Kidney tubule cell (primary cell): ENCODE data around the gene IRF2.
"Not testable (repeated sequence)": the region's sequence is repeated elsewhere in the genome, so short reads cannot be mapped to it uniquely, and the experiment has no call there.

Experiments used
- DNase-seq: peaks from one replicate; pipeline ENCODE4 v3.0.0-alpha.2; 2018; ENCODE audit warnings: low spot score

The IRF2 gene

DNA sequence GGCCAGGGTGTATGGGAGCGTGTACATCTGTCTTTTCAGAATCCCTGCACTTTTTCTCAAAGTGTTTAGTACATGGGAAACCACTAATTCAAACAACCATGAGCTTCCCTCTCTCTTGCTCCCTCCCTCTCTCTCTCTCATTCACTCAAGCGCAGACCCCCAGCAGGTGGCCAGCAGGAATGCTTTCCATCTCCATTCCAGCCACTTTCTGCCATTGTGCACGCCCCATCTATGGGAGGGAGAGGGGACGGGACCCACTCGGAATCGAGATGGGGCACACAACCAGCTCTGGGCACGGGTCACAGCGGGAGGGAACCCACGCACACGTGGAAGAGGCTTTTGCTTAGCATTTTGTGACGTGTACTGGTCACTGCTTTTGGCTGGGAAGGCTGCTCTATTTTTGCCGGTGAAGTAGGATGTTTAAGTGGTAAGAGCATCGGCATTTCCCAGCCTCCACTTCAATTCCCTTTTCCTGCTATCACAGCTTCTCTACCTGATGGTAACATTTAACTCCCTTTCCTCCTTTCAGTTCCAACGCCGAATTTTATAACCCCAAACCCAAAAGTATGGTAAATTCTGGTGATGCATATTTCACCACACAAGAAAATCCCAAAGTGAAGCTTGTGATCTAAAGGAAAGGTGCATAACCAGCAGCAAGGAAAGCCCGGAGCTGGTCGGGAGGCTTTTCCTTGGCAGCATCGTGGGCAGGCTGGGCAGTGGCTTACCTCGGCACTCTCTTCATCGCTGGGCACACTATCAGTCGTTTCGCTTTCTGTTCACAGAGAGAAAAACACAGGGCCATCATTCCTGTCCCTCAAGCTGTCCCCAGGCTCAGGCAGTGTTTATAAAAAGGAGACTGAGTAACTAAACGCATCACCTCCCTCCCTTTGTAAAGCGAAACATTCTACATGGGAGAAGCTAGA is 84.1 kb downstream of the IRF2 start:
- DNase-seq: no peak

- DNase-seq: no peak
Observed at GRCh38 chr4:184388106-184388505, 86.2 kb downstream of the IRF2 start.

- no peak for DNase-seq
Observed at GRCh38 chr4:184387351-184387750, 87.0 kb downstream of the IRF2 start.

- DNase-seq: peak; percentile 38
Observed at GRCh38 chr4:184386271-184386781, 88.0 kb downstream of the IRF2 start.

GRCh38 chr4:184385705-184386141 is 88.6 kb downstream of the IRF2 start:
- no peak for DNase-seq

DNA sequence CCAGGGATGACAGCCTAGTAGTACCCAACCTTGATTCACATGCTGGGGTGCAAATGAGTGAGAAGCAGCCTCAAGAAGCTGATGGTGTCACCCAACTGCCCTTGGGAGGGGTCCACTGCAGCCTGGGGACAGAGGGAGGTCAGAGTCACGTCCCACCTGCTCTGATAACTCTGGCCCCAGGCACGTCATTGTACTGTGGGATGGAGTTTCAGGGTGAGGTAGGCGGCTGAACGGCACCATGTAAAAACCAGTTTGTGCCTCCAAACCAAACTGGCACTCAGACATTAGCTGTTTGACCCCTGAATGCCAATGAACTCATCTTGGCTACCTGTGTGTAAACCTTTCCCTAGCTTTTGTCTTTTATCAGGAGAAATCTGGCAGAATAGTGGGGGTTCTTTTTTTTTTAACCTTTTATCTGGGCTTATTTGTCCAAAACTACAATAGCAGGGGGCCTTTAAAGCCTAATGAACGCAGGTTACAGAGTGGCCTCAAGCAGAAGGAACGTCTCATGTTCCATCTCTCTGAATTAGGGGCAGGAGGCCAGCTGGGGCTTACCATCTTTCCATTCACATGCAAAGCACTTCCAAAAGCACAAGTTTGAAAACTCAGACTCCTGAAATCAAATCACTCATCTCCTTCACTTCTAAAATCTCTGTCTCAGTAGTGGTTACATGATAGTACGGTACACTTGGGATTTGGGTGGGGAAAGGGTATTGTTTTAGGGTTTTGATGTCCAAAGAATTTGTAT is 89.4 kb downstream of the IRF2 start:
- DNase-seq: no peak

DNA sequence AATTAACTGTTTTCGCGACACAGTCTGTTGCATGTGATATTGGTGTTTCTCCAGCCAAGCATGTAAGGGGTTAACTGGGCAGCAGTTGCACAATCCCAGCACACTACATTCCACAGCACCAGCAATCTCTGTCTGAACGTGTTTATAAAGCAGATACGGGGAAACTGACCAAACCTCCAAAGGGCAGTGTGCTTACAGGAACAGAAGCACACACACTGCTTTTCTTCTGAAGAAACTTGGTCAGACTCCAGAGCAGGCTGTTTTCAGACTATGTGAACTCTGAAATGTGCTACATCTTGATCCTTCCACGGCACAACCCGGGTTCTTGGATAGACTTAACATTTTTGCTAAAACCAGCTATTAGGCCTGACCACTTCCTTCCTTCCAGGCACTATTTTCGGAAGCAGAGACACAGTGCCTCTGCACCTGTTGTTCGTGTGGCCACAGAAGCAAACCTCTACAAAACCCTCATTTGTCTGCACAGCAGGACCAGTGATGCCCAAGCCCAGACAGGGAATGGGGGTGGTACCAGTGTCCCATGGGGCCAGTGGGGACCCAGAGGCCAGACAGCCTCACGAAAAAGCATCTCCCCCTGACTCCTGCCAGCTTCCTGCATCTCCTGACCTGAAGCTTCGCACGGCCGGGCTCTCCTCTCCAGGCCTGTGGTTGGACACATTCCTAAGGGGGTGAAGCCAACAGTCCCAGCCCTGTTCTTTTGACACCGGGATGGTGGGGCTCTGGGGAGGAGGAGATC is 90.1 kb downstream of the IRF2 start:
- DNase-seq: peak; percentile 73

GRCh38 chr4:184383497-184384055 is 90.8 kb downstream of the IRF2 start:
- DNase-seq: peak; percentile 95

DNA sequence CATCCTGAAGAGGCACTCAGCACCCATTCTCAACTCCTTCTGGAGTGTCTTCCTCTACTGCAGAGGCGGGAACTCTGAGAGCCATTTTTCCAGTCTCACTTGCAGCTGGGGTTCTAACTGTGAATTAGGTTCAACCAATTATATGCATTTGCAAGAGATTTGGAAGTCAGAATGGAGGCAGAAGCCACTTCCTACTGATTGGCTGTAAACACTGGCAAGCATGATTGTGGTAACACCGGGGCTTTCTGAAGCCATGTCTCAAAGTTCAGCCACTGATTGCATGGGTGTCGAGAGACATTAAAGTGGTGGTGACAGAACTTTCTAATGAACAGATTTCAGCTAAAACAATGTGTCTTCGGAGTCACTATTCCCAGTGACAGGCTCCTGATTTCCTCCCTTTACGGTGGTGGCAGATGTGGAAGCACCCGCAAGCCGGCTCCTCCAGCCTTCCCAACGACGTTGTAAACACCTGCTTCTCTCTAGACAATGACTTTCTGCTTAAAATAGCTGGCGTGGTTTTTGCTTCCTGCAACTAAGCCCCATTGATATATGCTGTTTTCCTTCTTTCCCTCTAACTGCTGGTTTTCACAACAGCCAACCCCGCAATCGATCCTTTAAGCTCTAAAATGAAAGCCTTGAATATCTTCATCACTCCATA is 92.0 kb downstream of the IRF2 start:
- DNase-seq: peak; percentile 12

DNA sequence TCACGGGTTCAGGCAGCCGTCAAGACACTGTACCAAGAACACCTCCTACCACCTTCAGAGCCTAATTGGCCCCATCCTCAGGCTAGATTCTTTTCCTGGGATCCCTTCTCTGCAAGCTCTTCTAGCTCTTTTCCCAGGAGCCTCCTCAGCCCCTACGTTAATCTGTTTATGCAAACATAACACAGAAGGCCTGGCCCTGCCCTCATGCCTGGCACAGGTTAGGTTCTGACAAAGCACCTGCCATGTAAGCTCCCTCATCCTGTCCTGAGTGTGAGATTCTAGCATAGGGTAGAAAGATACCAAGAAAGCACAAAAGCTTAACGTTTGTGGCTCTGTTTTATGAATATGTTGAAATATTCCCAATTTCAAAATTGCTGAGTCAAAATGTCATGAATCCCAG is 93.6 kb downstream of the IRF2 start:
- no peak for DNase-seq

DNA sequence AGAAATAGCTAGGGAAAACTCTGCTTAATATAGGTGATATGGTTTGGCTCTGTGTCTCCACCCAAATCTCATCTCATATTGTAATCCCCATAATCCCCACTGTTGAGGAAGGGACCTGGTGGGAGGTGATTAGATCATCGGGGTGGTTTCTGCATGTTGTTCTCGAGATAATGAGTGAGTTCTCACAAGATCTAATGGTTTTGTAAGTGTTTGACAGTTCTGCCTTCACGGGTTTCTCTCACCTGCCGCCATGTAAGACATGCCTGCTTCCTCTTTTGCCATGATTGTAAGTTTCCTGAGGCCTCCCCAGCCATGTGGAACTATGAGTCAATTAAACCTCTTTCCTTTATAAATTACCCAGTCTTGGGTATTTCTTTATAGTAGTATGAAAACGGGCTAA is 94.1 kb downstream of the IRF2 start:
- DNase-seq: not testable (repeated sequence)

- no peak for DNase-seq
Observed at GRCh38 chr4:184376923-184377322, 97.4 kb downstream of the IRF2 start.

- DNase-seq: no peak
Observed at GRCh38 chr4:184376126-184376838, 98.1 kb downstream of the IRF2 start.

GRCh38 chr4:184375623-184376022 is 98.7 kb downstream of the IRF2 start:
- DNase-seq: peak; percentile 20

GRCh38 chr4:184375027-184375426 is 99.3 kb downstream of the IRF2 start:
- no peak for DNase-seq

- DNase-seq: no peak
Observed at GRCh38 chr4:184373886-184374405, 100.4 kb downstream of the IRF2 start.

GRCh38 chr4:184371390-184371787 is 103.0 kb downstream of the IRF2 start:
- no peak for DNase-seq

- DNase-seq: no peak
Observed at GRCh38 chr4:184370711-184371389, 103.5 kb downstream of the IRF2 start.

- DNase-seq: no peak
Observed at GRCh38 chr4:184369871-184370270, 104.5 kb downstream of the IRF2 start.

GRCh38 chr4:184368731-184369130 is 105.6 kb downstream of the IRF2 start:
- no peak for DNase-seq
